ENCODE data around the gene PARD6A. TPM values are rescaled to one million over a fixed set of nuclear protein-coding genes. Genes with fewer than 3 reads are reported as not detected.

Gene PARD6A
- total RNA-seq, 1 experiment from 2014 or later, result 7.1 TPM

DNA sequence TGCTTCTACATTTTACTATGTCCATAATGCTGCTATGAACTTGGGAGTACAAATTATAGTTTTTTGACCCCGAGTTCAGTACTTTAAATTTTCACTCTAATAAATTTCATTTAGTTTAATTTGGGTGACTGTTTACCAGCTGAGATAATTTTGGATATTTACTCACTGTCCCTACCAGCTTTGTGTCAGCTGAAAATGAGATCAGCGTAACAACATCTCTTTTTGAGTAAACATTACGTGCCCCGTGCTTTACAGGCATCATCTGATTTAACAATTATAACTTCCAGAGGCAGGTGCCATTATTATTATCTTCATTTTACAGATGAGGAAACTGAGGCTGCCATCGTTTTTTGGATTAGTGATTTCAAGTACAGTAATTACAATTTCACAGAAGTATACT lies 43.4 kb downstream of the PARD6A start:
- Histone ChIP-seq H3K4me3 (ENCODE audit: low read depth, low read length) (no peak overlapping the region), H3K27me3 (replicated peaks; ENCODE audit: control insufficient read depth, insufficient read depth, low read length) (no peaks in the 10 kb centered on the region), H3K36me3 (ENCODE audit: control insufficient read depth, insufficient read depth, low read length) (no peaks in the 10 kb centered on the region; the same call in 1 of the 2 replicates), H3K9me3 (peaks cover 9% of the 10 kb centered on the region), H3K4me1 (no peaks in the 10 kb centered on the region)
- ChIA-PET POLR2A (no interaction called here), CTCF (no interaction called here)
- no peaks in the 10 kb centered on the region for H3K36me3 Mint-ChIP-seq (ENCODE audit: insufficient read depth, unreplicated experiment)
- no peaks in the 10 kb centered on the region for H3K27me3 Mint-ChIP-seq (ENCODE audit: insufficient read depth, unreplicated experiment)
- TF ChIP-seq, protein P1, sequence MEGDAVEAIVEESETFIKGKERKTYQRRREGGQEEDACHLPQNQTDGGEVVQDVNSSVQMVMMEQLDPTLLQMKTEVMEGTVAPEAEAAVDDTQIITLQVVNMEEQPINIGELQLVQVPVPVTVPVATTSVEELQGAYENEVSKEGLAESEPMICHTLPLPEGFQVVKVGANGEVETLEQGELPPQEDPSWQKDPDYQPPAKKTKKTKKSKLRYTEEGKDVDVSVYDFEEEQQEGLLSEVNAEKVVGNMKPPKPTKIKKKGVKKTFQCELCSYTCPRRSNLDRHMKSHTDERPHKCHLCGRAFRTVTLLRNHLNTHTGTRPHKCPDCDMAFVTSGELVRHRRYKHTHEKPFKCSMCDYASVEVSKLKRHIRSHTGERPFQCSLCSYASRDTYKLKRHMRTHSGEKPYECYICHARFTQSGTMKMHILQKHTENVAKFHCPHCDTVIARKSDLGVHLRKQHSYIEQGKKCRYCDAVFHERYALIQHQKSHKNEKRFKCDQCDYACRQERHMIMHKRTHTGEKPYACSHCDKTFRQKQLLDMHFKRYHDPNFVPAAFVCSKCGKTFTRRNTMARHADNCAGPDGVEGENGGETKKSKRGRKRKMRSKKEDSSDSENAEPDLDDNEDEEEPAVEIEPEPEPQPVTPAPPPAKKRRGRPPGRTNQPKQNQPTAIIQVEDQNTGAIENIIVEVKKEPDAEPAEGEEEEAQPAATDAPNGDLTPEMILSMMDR (IDR thresholded peaks at IDR 0.05; ENCODE audit: insufficient read depth in 1 of 2, low read depth in 1 of 2, low read length in 1 of 2, severe bottlenecking in 1 of 2, unreplicated experiment in 1 of 2), result no peak
- DNase-seq, result no peak
- no TSS peak for BruUV-seq (replicated peaks)
- H3K27ac Mint-ChIP-seq (ENCODE audit: unreplicated experiment), result no peak overlapping the region
- no peak overlapping the region for H3K4me3 Mint-ChIP-seq (ENCODE audit: unreplicated experiment)
- intact Hi-C loops (cut with micrococcal nuclease; ENCODE audit: unreplicated experiment), result no loop called here
- H3K9me3 Mint-ChIP-seq (ENCODE audit: unreplicated experiment), result peaks cover under 1% of the 10 kb centered on the region
- no peaks in the 10 kb centered on the region for H3K4me1 Mint-ChIP-seq (ENCODE audit: low read depth, unreplicated experiment)

DNA sequence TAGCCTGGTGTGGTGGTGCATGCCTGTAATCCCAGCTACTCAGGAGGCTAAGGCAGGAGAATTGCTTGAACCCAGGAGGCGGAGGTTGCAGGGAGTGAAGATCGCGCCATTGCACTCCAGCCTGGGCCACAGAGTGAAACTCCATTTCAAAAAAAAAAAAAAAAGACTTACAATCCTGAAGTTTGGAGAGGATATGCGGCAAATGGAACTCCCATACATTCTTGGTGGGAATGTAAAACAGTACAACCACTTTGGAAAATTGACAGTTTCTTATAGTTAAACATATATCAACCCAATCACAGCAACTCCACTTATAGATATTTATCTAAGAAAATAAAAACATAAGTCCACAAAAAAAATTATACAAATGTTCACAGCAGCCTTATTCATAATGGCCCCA lies 46.5 kb downstream of the PARD6A start:
- TF ChIP-seq, protein P1 (IDR thresholded peaks at IDR 0.05; ENCODE audit: insufficient read depth in 1 of 2, low read depth in 1 of 2, low read length in 1 of 2, severe bottlenecking in 1 of 2, unreplicated experiment in 1 of 2), result no peak
- BruUV-seq (replicated peaks), result no TSS peak
- Histone ChIP-seq H3K36me3 (ENCODE audit: control insufficient read depth, insufficient read depth, low read length) (no peaks in the 10 kb centered on the region), H3K27me3 (replicated peaks; ENCODE audit: control insufficient read depth, insufficient read depth, low read length) (no peaks in the 10 kb centered on the region), H3K4me3 (ENCODE audit: low read depth, low read length) (no peak overlapping the region), H3K9me3 (no peaks in the 10 kb centered on the region), H3K4me1 (no peaks in the 10 kb centered on the region)
- Mint-ChIP-seq H3K9me3 (ENCODE audit: unreplicated experiment) (no peaks in the 10 kb centered on the region), H3K27me3 (ENCODE audit: insufficient read depth, unreplicated experiment) (no peaks in the 10 kb centered on the region), H3K36me3 (ENCODE audit: insufficient read depth, unreplicated experiment) (peaks cover 4% of the 10 kb centered on the region), H3K27ac (ENCODE audit: unreplicated experiment) (no peak overlapping the region), H3K4me1 (ENCODE audit: low read depth, unreplicated experiment) (no peaks in the 10 kb centered on the region), H3K4me3 (ENCODE audit: unreplicated experiment) (no peak overlapping the region)
- no peak for DNase-seq
- ChIA-PET POLR2A (no interaction called here), CTCF (no interaction called here)
- intact Hi-C loops (cut with micrococcal nuclease; ENCODE audit: unreplicated experiment), result no loop called here

DNA sequence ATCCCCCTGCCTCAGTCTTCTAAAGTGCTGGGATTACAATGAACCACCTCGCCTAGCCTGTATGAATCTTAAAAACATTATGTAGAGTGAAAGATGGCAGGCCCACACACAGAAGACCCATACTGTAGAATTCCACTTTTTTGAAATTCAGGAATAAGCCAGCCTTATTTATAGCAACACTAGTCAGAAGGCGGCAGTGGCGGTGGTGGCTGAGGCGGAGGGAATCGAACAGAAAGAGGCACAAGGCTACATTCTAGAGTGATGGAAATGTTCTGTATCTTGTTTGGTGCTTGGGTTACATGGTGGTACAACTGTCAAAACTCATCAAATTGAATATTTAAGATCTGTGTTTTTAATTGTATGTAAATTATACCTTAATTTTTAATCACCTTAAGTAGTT lies 47.0 kb downstream of the PARD6A start:
- Mint-ChIP-seq H3K36me3 (ENCODE audit: insufficient read depth, unreplicated experiment) (peaks cover 4% of the 10 kb centered on the region), H3K4me1 (ENCODE audit: low read depth, unreplicated experiment) (no peaks in the 10 kb centered on the region), H3K27me3 (ENCODE audit: insufficient read depth, unreplicated experiment) (no peaks in the 10 kb centered on the region), H3K27ac (ENCODE audit: unreplicated experiment) (no peak overlapping the region), H3K9me3 (ENCODE audit: unreplicated experiment) (no peaks in the 10 kb centered on the region), H3K4me3 (ENCODE audit: unreplicated experiment) (no peak overlapping the region)
- ChIA-PET CTCF (no interaction called here), POLR2A (no interaction called here)
- TF ChIP-seq, protein P1 (IDR thresholded peaks at IDR 0.05; ENCODE audit: insufficient read depth in 1 of 2, low read depth in 1 of 2, low read length in 1 of 2, severe bottlenecking in 1 of 2, unreplicated experiment in 1 of 2), result no peak
- no peaks in the 10 kb centered on the region for H3K27me3 ChIP-seq (replicated peaks; ENCODE audit: control insufficient read depth, insufficient read depth, low read length)
- H3K9me3 ChIP-seq, result no peaks in the 10 kb centered on the region
- H3K4me3 ChIP-seq (ENCODE audit: low read depth, low read length), result no peak overlapping the region
- BruUV-seq (replicated peaks), result no TSS peak
- H3K4me1 ChIP-seq, result no peaks in the 10 kb centered on the region
- DNase-seq, result no peak
- no peaks in the 10 kb centered on the region for H3K36me3 ChIP-seq (ENCODE audit: control insufficient read depth, insufficient read depth, low read length)
- intact Hi-C loops (cut with micrococcal nuclease; ENCODE audit: unreplicated experiment), result no loop called here
